Measurements from ENCODE around the gene EXOC6B. TPM values are rescaled to one million over a fixed set of nuclear protein-coding genes. Genes with fewer than 3 reads are reported as not detected.

Gene EXOC6B
- total and polyA plus RNA-seq, 2 experiments from 2014 or later, result 8.9 to 18.3 TPM

- Histone ChIP-seq H3K36me3 (ENCODE audit: low read depth) (no peaks in the 10 kb centered on the region), H3K4me2 (ENCODE audit: unreplicated experiment) (no peak overlapping the region), H3K9me3 (ENCODE audit: low read depth) (no peaks in the 10 kb centered on the region), H3K9me2 (ENCODE audit: insufficient read depth) (no peaks in the 10 kb centered on the region), H3K27ac (no peak overlapping the region), H3K27me3 (replicated peaks; ENCODE audit: insufficient read depth) (no peaks in the 10 kb centered on the region), H3K79me2 (ENCODE audit: insufficient read depth) (no peaks in the 10 kb centered on the region), H3K9ac (no peak overlapping the region), H3K4me1 (ENCODE audit: insufficient read depth) (peaks cover 10% of the 10 kb centered on the region), H3K4me3 (no peak overlapping the region), H4K20me1 (ENCODE audit: insufficient read depth) (no peaks in the 10 kb centered on the region), H3F3A (ENCODE audit: insufficient read depth) (peaks cover 7% of the 10 kb centered on the region; the same call in 1 of the 2 replicates), H2AFZ (no peak overlapping the region)
- DNase-seq, result no peak
- TF ChIP-seq EZH2 (IDR thresholded peaks at IDR 0.05; ENCODE audit: insufficient read depth, poor library complexity, severe bottlenecking) (no peak), EZH2phosphoT487 (IDR thresholded peaks at IDR 0.05; ENCODE audit: insufficient read depth, low read depth) (no peak)
- WGBS, 2 experiments (ENCODE audit: low coverage in 1 of 2, low lambda C conversion rate in 2 of 2, missing lambda C conversion rate in 2 of 2), result 92 to 95% methylated on average over 8 of the region's 8 CpGs
- in situ Hi-C loops (cut with MboI), result no loop called here
These were observed 150.6 kb downstream of the EXOC6B start for GRCh38 chr2:72674982-72675915.

- DNase-seq, result no peak
These were observed 152.6 kb downstream of the EXOC6B start for GRCh38 chr2:72673279-72673678.

GRCh38 chr2:72669121-72669520 lies 156.7 kb downstream of the EXOC6B start:
- H3K36me3 ChIP-seq (ENCODE audit: low read depth), result no peaks in the 10 kb centered on the region
- no peaks in the 10 kb centered on the region for H3K27me3 ChIP-seq (replicated peaks; ENCODE audit: insufficient read depth)
- H3K4me2 ChIP-seq (ENCODE audit: unreplicated experiment), result peak overlapping the region; percentile 56
- H3K9me2 ChIP-seq (ENCODE audit: insufficient read depth), result no peaks in the 10 kb centered on the region
- TF ChIP-seq EZH2phosphoT487 (IDR thresholded peaks at IDR 0.05; ENCODE audit: insufficient read depth, low read depth) (no peak), EZH2 (IDR thresholded peaks at IDR 0.05; ENCODE audit: insufficient read depth, poor library complexity, severe bottlenecking) (no peak)
- H3K4me3 ChIP-seq, result no peak overlapping the region
- H3K9ac ChIP-seq, result no peak overlapping the region
- H4K20me1 ChIP-seq (ENCODE audit: insufficient read depth), result no peaks in the 10 kb centered on the region
- no peaks in the 10 kb centered on the region for H3K9me3 ChIP-seq (ENCODE audit: low read depth)
- peak; percentile 89 for DNase-seq
- peaks cover 8% of the 10 kb centered on the region; the same call in 1 of the 2 replicates for H3F3A ChIP-seq (ENCODE audit: insufficient read depth)
- H3K79me2 ChIP-seq (ENCODE audit: insufficient read depth), result peaks cover 7% of the 10 kb centered on the region; the same call in 1 of the 2 replicates
- in situ Hi-C loops (cut with MboI), result no loop called here
- H2AFZ ChIP-seq, result no peak overlapping the region
- H3K27ac ChIP-seq, result no peak overlapping the region
- WGBS, 2 experiments (ENCODE audit: low coverage in 1 of 2, low lambda C conversion rate in 2 of 2, missing lambda C conversion rate in 2 of 2), result 3 to 7% methylated on average over 4 of the region's 4 CpGs
- H3K4me1 ChIP-seq (ENCODE audit: insufficient read depth), result peaks cover 4% of the 10 kb centered on the region; the same call in 1 of the 2 replicates

More at GRCh38 chr2:72673279-72673678, 152.6 kb downstream of the EXOC6B start:
- no peak overlapping the region for H2AFZ ChIP-seq
- TF ChIP-seq EZH2 (IDR thresholded peaks at IDR 0.05; ENCODE audit: insufficient read depth, poor library complexity, severe bottlenecking) (no peak), EZH2phosphoT487 (IDR thresholded peaks at IDR 0.05; ENCODE audit: insufficient read depth, low read depth) (no peak)
- H3K4me1 ChIP-seq (ENCODE audit: insufficient read depth), result peaks cover 15% of the 10 kb centered on the region
- in situ Hi-C loops (cut with MboI), result no loop called here
- no peaks in the 10 kb centered on the region for H3K27me3 ChIP-seq (replicated peaks; ENCODE audit: insufficient read depth)
- H3F3A ChIP-seq (ENCODE audit: insufficient read depth), result peaks cover 13% of the 10 kb centered on the region
- H3K4me2 ChIP-seq (ENCODE audit: unreplicated experiment), result no peak overlapping the region
- H4K20me1 ChIP-seq (ENCODE audit: insufficient read depth), result no peaks in the 10 kb centered on the region
- no peaks in the 10 kb centered on the region for H3K79me2 ChIP-seq (ENCODE audit: insufficient read depth)
- WGBS, 2 experiments (ENCODE audit: low coverage in 1 of 2, low lambda C conversion rate in 2 of 2, missing lambda C conversion rate in 2 of 2), result 93 to 97% methylated on average over 2 of the region's 2 CpGs
- no peaks in the 10 kb centered on the region for H3K9me2 ChIP-seq (ENCODE audit: insufficient read depth)
- H3K9me3 ChIP-seq (ENCODE audit: low read depth), result no peaks in the 10 kb centered on the region
- H3K27ac ChIP-seq, result no peak overlapping the region
- no peaks in the 10 kb centered on the region for H3K36me3 ChIP-seq (ENCODE audit: low read depth)
- no peak overlapping the region for H3K9ac ChIP-seq
- no peak overlapping the region for H3K4me3 ChIP-seq

GRCh38 chr2:72668647-72669046 lies 157.2 kb downstream of the EXOC6B start:
- no peak for DNase-seq
- no peak for TF ChIP-seq EZH2 (IDR thresholded peaks at IDR 0.05; ENCODE audit: insufficient read depth, poor library complexity, severe bottlenecking)
- no peak for TF ChIP-seq EZH2phosphoT487 (IDR thresholded peaks at IDR 0.05; ENCODE audit: insufficient read depth, low read depth)
- Histone ChIP-seq H3K36me3 (ENCODE audit: low read depth) (no peaks in the 10 kb centered on the region), H4K20me1 (ENCODE audit: insufficient read depth) (no peaks in the 10 kb centered on the region), H3K9me2 (ENCODE audit: insufficient read depth) (no peaks in the 10 kb centered on the region), H3K79me2 (ENCODE audit: insufficient read depth) (peaks cover 7% of the 10 kb centered on the region; the same call in 1 of the 2 replicates), H2AFZ (no peak overlapping the region), H3K9me3 (ENCODE audit: low read depth) (no peaks in the 10 kb centered on the region), H3K4me3 (no peak overlapping the region), H3K4me1 (ENCODE audit: insufficient read depth) (peaks cover 4% of the 10 kb centered on the region; the same call in 1 of the 2 replicates), H3K27me3 (replicated peaks; ENCODE audit: insufficient read depth) (no peaks in the 10 kb centered on the region), H3F3A (ENCODE audit: insufficient read depth) (peaks cover 8% of the 10 kb centered on the region; the same call in 1 of the 2 replicates), H3K4me2 (ENCODE audit: unreplicated experiment) (no peak overlapping the region), H3K9ac (no peak overlapping the region), H3K27ac (no peak overlapping the region)
- WGBS, 2 experiments (ENCODE audit: low coverage in 1 of 2, low lambda C conversion rate in 2 of 2, missing lambda C conversion rate in 2 of 2), result 81 to 82% methylated on average over 4 of the region's 4 CpGs
- in situ Hi-C loops (cut with MboI), result no loop called here
